Karpas-422 (cell line): ENCODE results near the gene GTF2E1. TPM values are rescaled to one million over a fixed set of nuclear protein-coding genes. Genes with fewer than 3 reads are reported as not detected.

Experiments used
- DNase-seq: peaks from one replicate; pipeline ENCODE4 v3.0.0-alpha.2; 2015
- H2AFZ ChIP-seq: fragments of 200-600 bp; sonication (generic); 2 replicates; pipeline ENCODE4 v1.6.1; 2014; ENCODE audit warnings: antibody characterized with exemption, low read length, mixed read lengths
- H3K27ac ChIP-seq: fragments of 200-600 bp; sonication (generic); 2 replicates; pipeline ENCODE4 v1.5.1; 2014; ENCODE audit warnings: mild to moderate bottlenecking, low read length, moderate library complexity
- H3K27me3 ChIP-seq: fragments of 200-600 bp; sonication (generic); 2 replicates; pipeline ENCODE4 v1.6.1; 2014; ENCODE audit warnings: low read length, mixed read lengths
- H3K36me3 ChIP-seq: fragments of 200-600 bp; sonication (generic); 2 replicates; pipeline ENCODE4 v1.6.1; 2014; ENCODE audit warnings: low read length, mixed read lengths; ENCODE audit not compliant: insufficient read depth
- H3K4me1 ChIP-seq: fragments of 200-600 bp; sonication (generic); 2 replicates; pipeline ENCODE4 v1.6.1; 2014; ENCODE audit warnings: mild to moderate bottlenecking, low read length, mixed read lengths
- H3K4me2 ChIP-seq: fragments of 200-600 bp; sonication (generic); 2 replicates; pipeline ENCODE4 v1.6.1; 2014; ENCODE audit warnings: low read length, low read depth, mild to moderate bottlenecking; ENCODE audit not compliant: poor library complexity, severe bottlenecking
- H3K4me3 ChIP-seq: fragments of 200-600 bp; sonication (generic); 2 replicates; pipeline ENCODE4 v1.5.1; 2014; ENCODE audit warnings: mild to moderate bottlenecking, antibody characterized with exemption, low read length, mixed read lengths
- H3K79me2 ChIP-seq: fragments of 200-600 bp; sonication (generic); 2 replicates; pipeline ENCODE4 v1.6.1; 2014; ENCODE audit warnings: mild to moderate bottlenecking, low read length, mixed read lengths
- H3K9ac ChIP-seq: fragments of 200-600 bp; sonication (generic); 2 replicates; pipeline ENCODE4 v1.6.0; 2014; ENCODE audit warnings: low read length
- H3K9me2 ChIP-seq: fragments of 200-600 bp; sonication (generic), shearing (Covaris generic); replicated peaks from 2 replicates; pipeline ENCODE4 v1.6.0; 2014; ENCODE audit warnings: mild to moderate bottlenecking, low read length, moderate library complexity; ENCODE audit not compliant: insufficient read depth
- H3K9me3 ChIP-seq: fragments of 300-700, 200-600 bp; sonication (generic); 2 replicates; pipeline ENCODE4 v1.6.1; 2014; ENCODE audit warnings: low read length, mixed read lengths
- H4K20me1 ChIP-seq: fragments of 200-600 bp; sonication (generic); 2 replicates; pipeline ENCODE4 v1.6.1; 2014; ENCODE audit warnings: mild to moderate bottlenecking, antibody characterized with exemption, low read length, low read depth; ENCODE audit not compliant: insufficient read depth
- total RNA-seq: library from RNA; depleted of rRNA; stranded (reverse); fragments of >200 nt; shearing (Covaris generic); gene quantifications from 2 replicates; pipeline ENCODE4 v1.2.3, GENCODE V29; 2014; ENCODE audit warnings: low replicate concordance

GTF2E1 gene
- total RNA-seq, 1 experiment from 2014 or later, result 19.5 TPM

- no peaks in the 10 kb centered on the region for H3K36me3 ChIP-seq
- H3K4me1 ChIP-seq, result peaks cover 24% of the 10 kb centered on the region
- H4K20me1 ChIP-seq, result no peaks in the 10 kb centered on the region
- no peak overlapping the region for H3K27ac ChIP-seq
- DNase-seq, result peak; percentile 94
- H3K9me3 ChIP-seq, result no peaks in the 10 kb centered on the region
- no peak overlapping the region for H3K9ac ChIP-seq
- no peaks in the 10 kb centered on the region for H3K27me3 ChIP-seq
- H2AFZ ChIP-seq, result no peak overlapping the region
- H3K4me2 ChIP-seq, result no peak overlapping the region
- H3K79me2 ChIP-seq, result no peaks in the 10 kb centered on the region
- no peaks in the 10 kb centered on the region for H3K9me2 ChIP-seq
- no peak overlapping the region for H3K4me3 ChIP-seq
Measured at GRCh38 chr3:120795017-120795648, 52.6 kb downstream of the GTF2E1 start.

GRCh38 chr3:120795959-120796358 lies 53.4 kb downstream of the GTF2E1 start:
- H3K9ac ChIP-seq, result no peak overlapping the region
- no peaks in the 10 kb centered on the region for H3K36me3 ChIP-seq
- no peaks in the 10 kb centered on the region for H4K20me1 ChIP-seq
- no peak overlapping the region for H3K4me2 ChIP-seq
- no peak overlapping the region for H3K27ac ChIP-seq
- no peaks in the 10 kb centered on the region for H3K27me3 ChIP-seq
- DNase-seq, result no peak
- no peak overlapping the region for H2AFZ ChIP-seq
- H3K4me3 ChIP-seq, result no peak overlapping the region
- H3K4me1 ChIP-seq, result peaks cover 32% of the 10 kb centered on the region
- no peaks in the 10 kb centered on the region for H3K9me3 ChIP-seq
- H3K9me2 ChIP-seq, result no peaks in the 10 kb centered on the region
- no peaks in the 10 kb centered on the region for H3K79me2 ChIP-seq

GRCh38 chr3:120796976-120797375 lies 54.4 kb downstream of the GTF2E1 start:
- Histone ChIP-seq H3K4me2 (no peak overlapping the region), H3K27me3 (no peaks in the 10 kb centered on the region), H3K27ac (no peak overlapping the region), H3K9me2 (no peaks in the 10 kb centered on the region), H3K36me3 (no peaks in the 10 kb centered on the region), H3K79me2 (no peaks in the 10 kb centered on the region), H3K4me1 (peaks cover 42% of the 10 kb centered on the region), H3K9ac (no peak overlapping the region), H3K4me3 (no peak overlapping the region), H3K9me3 (no peaks in the 10 kb centered on the region), H4K20me1 (no peaks in the 10 kb centered on the region), H2AFZ (no peak overlapping the region)
- DNase-seq, result no peak

- peaks cover 51% of the 10 kb centered on the region for H3K4me1 ChIP-seq
- H3K9me3 ChIP-seq, result no peaks in the 10 kb centered on the region
- H3K79me2 ChIP-seq, result no peaks in the 10 kb centered on the region
- no peak overlapping the region for H3K9ac ChIP-seq
- no peaks in the 10 kb centered on the region for H3K36me3 ChIP-seq
- no peak overlapping the region for H3K27ac ChIP-seq
- no peaks in the 10 kb centered on the region for H3K27me3 ChIP-seq
- no peak overlapping the region for H3K4me3 ChIP-seq
- H2AFZ ChIP-seq, result no peak overlapping the region
- H3K4me2 ChIP-seq, result no peak overlapping the region
- no peaks in the 10 kb centered on the region for H4K20me1 ChIP-seq
- DNase-seq, result no peak
- H3K9me2 ChIP-seq, result no peaks in the 10 kb centered on the region
Measured at GRCh38 chr3:120797857-120798256, 55.3 kb downstream of the GTF2E1 start.

GRCh38 chr3:120798346-120798745 lies 55.8 kb downstream of the GTF2E1 start:
- DNase-seq, result no peak
- H3K36me3 ChIP-seq, result no peaks in the 10 kb centered on the region

GRCh38 chr3:120800625-120801024 lies 58.1 kb downstream of the GTF2E1 start:
- Histone ChIP-seq H2AFZ (no peak overlapping the region), H3K4me1 (peaks cover 72% of the 10 kb centered on the region), H3K79me2 (no peaks in the 10 kb centered on the region), H3K9me2 (no peaks in the 10 kb centered on the region), H3K27ac (peak overlapping the region; percentile 93), H3K4me3 (peak overlapping the region; percentile 53), H3K27me3 (no peaks in the 10 kb centered on the region), H3K9me3 (no peaks in the 10 kb centered on the region), H3K4me2 (peak overlapping the region; percentile 79), H3K9ac (peak overlapping the region; percentile 50; the same call in 1 of the 2 replicates), H4K20me1 (no peaks in the 10 kb centered on the region), H3K36me3 (no peaks in the 10 kb centered on the region)
- no peak for DNase-seq

More at GRCh38 chr3:120798346-120798745, 55.8 kb downstream of the GTF2E1 start:
- Histone ChIP-seq H3K27ac (no peak overlapping the region), H3K4me1 (peaks cover 54% of the 10 kb centered on the region), H3K4me2 (no peak overlapping the region), H3K9ac (no peak overlapping the region), H3K9me3 (no peaks in the 10 kb centered on the region), H3K9me2 (no peaks in the 10 kb centered on the region), H3K27me3 (no peaks in the 10 kb centered on the region), H2AFZ (no peak overlapping the region), H4K20me1 (no peaks in the 10 kb centered on the region), H3K79me2 (no peaks in the 10 kb centered on the region), H3K4me3 (no peak overlapping the region)

GRCh38 chr3:120801484-120801883 lies 58.9 kb downstream of the GTF2E1 start:
- H3K4me1 ChIP-seq, result peaks cover 73% of the 10 kb centered on the region
- H3K79me2 ChIP-seq, result no peaks in the 10 kb centered on the region
- no peaks in the 10 kb centered on the region for H3K36me3 ChIP-seq
- peak overlapping the region; percentile 53 for H3K4me3 ChIP-seq
- H3K27me3 ChIP-seq, result no peaks in the 10 kb centered on the region
- no peaks in the 10 kb centered on the region for H3K9me2 ChIP-seq
- peak overlapping the region; percentile 27; the same call in 1 of the 2 replicates for H2AFZ ChIP-seq
- peak; percentile 81 for DNase-seq
- peak overlapping the region; percentile 50 for H3K9ac ChIP-seq
- H4K20me1 ChIP-seq, result no peaks in the 10 kb centered on the region
- no peaks in the 10 kb centered on the region for H3K9me3 ChIP-seq
- peak overlapping the region; percentile 79 for H3K4me2 ChIP-seq
- H3K27ac ChIP-seq, result peak overlapping the region; percentile 93

- Histone ChIP-seq H3K4me1 (peaks cover 70% of the 10 kb centered on the region), H3K4me3 (no peak overlapping the region), H3K4me2 (no peak overlapping the region), H4K20me1 (no peaks in the 10 kb centered on the region), H2AFZ (no peak overlapping the region), H3K27ac (peak overlapping the region; percentile 93), H3K9ac (no peak overlapping the region), H3K9me2 (no peaks in the 10 kb centered on the region), H3K79me2 (no peaks in the 10 kb centered on the region), H3K36me3 (no peaks in the 10 kb centered on the region), H3K27me3 (no peaks in the 10 kb centered on the region), H3K9me3 (no peaks in the 10 kb centered on the region)
- no peak for DNase-seq
Measured at GRCh38 chr3:120802916-120803315, 60.4 kb downstream of the GTF2E1 start.
